ENCODE data around the gene TECR.
A peak's percentile ranks its signal among the peaks of the same experiment; 100 is the strongest.
"Not testable (repeated sequence)": the region's sequence is repeated elsewhere in the genome, so short reads cannot be mapped to it uniquely, and the experiment has no call there.

The TECR gene

DNA sequence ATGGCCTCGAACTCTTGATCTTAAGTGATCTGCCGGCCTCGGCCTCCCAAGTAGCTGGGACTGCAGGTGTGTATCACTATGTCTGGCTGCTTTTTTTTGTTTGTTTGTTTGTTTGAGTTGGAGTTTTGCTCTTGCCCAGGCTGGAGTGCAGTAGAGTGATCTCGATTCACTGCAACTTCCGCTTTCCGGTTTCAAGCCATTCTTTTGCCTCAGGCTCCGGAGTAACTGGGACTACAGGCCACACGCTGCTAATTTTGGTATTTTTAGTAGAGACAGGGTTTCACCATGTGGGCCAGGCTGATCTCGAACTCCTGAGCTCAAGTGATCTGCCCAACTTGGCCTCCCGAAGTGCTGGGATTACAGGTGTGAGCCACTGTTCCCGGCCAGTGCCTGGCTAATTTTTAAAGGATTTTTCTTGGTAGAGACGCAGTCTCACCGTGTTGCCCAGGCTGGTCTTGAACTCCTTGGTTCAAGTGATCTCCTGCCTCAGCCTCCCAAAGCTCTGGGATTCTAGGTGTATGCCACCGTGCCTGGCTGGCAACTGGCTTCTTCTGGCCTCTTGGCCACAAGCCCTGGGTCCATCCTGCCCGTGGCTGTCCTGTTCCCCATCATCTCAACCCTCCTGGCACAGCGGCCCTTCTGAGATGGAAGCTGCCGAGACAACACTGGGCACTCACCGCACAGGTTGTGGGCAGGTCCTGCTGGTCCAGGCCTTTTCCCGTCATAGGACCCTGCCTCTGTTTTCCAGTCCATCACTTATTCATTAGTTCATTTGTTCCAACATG, 11.5 kb downstream of the TECR start:
- no peak overlapping the region for H3K4me3 ChIP-seq (ENCODE audit: low read depth, low read length)
- DNase-seq (ENCODE audit: low read depth), result no peak
- TF ChIP-seq, protein P1, sequence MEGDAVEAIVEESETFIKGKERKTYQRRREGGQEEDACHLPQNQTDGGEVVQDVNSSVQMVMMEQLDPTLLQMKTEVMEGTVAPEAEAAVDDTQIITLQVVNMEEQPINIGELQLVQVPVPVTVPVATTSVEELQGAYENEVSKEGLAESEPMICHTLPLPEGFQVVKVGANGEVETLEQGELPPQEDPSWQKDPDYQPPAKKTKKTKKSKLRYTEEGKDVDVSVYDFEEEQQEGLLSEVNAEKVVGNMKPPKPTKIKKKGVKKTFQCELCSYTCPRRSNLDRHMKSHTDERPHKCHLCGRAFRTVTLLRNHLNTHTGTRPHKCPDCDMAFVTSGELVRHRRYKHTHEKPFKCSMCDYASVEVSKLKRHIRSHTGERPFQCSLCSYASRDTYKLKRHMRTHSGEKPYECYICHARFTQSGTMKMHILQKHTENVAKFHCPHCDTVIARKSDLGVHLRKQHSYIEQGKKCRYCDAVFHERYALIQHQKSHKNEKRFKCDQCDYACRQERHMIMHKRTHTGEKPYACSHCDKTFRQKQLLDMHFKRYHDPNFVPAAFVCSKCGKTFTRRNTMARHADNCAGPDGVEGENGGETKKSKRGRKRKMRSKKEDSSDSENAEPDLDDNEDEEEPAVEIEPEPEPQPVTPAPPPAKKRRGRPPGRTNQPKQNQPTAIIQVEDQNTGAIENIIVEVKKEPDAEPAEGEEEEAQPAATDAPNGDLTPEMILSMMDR (conservative IDR thresholded peaks at IDR 0.05; ENCODE audit: low read depth, low read length), result no peak

DNA sequence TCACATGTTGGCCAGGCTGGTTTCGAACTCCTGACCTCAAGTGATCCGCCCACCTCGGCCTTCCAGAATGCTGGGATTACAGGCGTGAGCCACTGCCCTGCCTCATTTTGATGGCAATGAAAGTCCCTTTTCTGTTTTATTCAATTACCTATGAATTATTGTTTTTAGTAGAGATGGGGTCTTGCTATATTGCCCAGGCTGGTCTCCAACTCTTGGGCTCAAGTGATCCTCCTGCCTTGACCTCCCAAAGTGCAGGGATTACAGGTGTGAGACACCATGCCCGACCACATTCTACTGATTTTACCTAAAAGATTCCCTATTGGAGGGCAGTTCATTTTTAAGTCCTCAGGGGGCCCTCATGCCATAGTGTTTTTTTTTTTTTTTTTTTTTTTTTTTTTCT, 12.6 kb downstream of the TECR start:
- not testable (repeated sequence) for H3K4me3 ChIP-seq (ENCODE audit: low read depth, low read length); DNase-seq (ENCODE audit: low read depth)

DNA sequence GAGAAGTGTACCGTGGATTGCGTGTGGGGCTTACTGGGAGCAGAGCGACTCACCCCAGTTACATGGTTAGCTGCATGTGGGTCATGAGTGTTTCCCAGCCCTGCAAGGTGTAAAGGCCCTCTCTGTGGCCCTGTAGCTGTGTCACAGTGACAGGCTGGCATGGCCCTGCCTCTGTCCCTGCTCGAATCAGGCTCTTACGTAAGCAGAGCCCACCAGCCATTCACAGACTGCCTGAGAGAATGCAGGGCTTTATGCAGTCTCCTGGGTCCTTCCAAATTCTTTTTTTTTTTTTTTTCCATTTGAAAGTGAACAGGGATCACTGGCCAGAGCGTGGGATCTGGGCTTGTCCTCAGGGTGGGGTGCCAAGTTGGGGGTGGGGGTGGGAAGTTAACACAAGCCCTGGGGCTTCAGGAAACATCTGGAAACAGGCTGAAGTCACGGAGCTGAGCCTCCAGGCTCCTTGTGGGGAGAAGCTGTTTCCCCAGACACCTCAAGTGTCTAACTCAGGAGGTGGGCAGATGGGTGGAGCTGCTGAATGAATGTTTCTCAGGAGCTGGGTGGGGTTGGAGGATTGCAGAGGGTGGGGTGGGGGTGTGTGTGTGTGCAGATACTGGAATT, 13.4 kb downstream of the TECR start:
- TF ChIP-seq, protein P1 (conservative IDR thresholded peaks at IDR 0.05; ENCODE audit: low read depth, low read length), result no peak
- no peak overlapping the region for H3K4me3 ChIP-seq (ENCODE audit: low read depth, low read length)
- peak; percentile 30 for DNase-seq (ENCODE audit: low read depth)

DNA sequence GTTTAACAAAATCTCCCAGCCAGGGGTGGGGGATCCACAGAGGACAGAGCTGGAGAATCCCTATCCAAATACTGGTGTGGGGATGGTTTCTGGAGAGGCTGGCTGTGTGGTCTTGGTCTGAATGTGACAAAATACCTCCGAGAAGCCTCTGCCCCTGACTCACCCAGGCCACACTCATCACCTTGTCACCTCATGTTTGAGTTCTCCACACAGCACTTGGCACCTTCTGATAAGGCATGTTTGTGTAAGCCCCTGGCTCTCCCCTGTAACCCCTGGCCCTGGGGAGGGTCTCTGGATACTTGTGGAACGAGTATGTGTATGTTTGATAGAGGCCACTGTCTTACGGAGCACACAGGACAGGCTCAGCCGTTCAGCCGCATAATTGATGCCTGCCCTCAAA, 14.7 kb downstream of the TECR start:
- no peak for DNase-seq (ENCODE audit: low read depth)
- TF ChIP-seq, protein P1 (conservative IDR thresholded peaks at IDR 0.05; ENCODE audit: low read depth, low read length), result no peak
- no peak overlapping the region for H3K4me3 ChIP-seq (ENCODE audit: low read depth, low read length)

DNA sequence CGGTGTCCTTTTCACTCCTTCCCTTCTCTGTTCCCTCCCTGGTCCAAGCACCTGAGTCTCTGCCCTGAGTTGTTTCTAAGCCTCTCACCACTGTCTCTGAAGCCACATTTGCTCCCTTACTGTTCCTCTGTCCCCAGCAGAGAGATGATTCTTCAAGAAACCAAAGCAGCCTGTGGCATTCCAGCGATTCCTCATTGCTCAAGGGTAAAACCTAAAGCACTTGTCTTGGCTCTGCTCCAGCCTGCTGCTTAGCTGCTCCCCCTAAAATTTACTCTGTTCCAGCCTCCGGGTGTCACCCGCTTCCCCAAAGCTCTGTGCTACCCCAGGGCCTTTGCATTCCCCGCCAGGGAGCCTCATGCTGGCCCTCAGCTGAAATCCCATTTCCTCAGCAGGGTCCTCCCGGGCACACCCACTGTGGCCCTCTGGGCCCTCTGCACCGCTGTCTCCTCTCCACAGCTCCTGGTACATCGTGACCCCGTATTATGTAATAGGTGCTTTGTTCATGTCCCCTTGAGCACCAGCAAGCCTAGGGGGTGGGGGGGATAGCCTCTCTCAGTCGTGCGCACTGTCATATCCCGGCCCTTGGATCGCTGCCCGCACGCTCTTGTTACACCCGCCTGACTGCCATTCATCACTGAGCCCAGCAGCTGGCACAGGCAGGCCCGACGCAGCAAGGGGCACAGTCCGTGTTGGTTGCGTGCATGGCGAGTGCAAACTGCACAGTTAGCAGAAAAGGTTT, 15.8 kb downstream of the TECR start:
- no peak overlapping the region for H3K4me3 ChIP-seq (ENCODE audit: low read depth, low read length)
- DNase-seq (ENCODE audit: low read depth), result peak; percentile 46
- TF ChIP-seq, protein P1 (conservative IDR thresholded peaks at IDR 0.05; ENCODE audit: low read depth, low read length), result no peak

DNA sequence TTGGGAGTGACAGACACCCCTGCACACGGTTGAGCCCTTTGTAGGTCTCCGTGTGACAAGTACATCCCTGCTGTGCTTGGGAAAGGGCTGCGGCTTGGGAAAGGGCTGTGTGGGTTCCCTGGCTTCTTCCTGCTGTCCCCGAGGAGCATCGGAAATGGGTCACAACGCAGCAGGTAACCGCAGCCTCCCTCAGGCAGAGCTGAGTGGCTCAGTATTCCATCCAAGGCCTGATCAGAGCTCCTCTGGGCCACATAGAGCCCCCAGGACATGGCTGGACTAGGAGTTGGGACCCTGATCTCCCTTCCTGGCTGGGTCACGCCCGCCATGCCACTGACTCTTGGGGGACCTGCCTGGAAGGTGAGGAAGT, 16.3 kb downstream of the TECR start:
- TF ChIP-seq, protein P1 (conservative IDR thresholded peaks at IDR 0.05; ENCODE audit: low read depth, low read length), result no peak
- no peak overlapping the region for H3K4me3 ChIP-seq (ENCODE audit: low read depth, low read length)
- no peak for DNase-seq (ENCODE audit: low read depth)

DNA sequence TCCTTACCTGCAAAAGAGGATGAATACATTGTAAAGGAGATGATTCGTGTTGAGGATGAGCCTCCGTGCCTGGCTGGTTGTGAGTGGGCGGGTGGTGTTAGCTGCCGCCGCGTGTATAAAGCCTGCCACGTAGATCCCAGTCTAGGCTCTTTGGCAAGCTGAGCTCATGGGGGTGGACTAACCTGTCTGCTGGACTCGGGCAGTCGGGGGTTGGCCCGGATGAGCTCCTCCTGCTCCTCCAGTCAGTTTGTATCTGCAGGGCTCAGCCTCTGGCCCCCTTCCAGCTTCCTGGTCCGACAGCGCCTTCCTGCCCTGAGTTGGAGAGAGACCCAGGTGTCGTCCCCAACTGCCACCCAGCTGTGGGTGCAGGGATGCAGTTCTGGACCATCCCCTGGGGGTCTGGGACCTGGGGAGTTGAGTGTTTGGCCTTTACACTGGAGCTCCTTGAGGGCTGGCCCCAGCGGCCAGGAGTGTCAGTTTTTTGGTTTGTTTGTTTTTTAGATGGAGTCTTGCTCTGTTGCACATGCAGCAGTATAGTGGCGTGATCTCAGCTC, 20.9 kb downstream of the TECR start:
- no peak overlapping the region for H3K4me3 ChIP-seq (ENCODE audit: low read depth, low read length)
- peak; percentile 35 for DNase-seq (ENCODE audit: low read depth)
- TF ChIP-seq, protein P1 (conservative IDR thresholded peaks at IDR 0.05; ENCODE audit: low read depth, low read length), result no peak

All from choroid plexus epithelial cell (primary cell).